Activated naive CD8-positive, alpha-beta T cell treated with anti-CD3 and anti-CD28 coated beads, Interleukin-2, amount 10 ng/mL, durations not matched to agents 7 days and 5 days (primary cell): ENCODE data around the gene KRTAP5-9. TPM values are rescaled to one million over a fixed set of nuclear protein-coding genes. Genes with fewer than 3 reads are reported as not detected.
"Not testable (repeated sequence)": the region's sequence is repeated elsewhere in the genome, so short reads cannot be mapped to it uniquely, and the experiment has no call there.

Source experiments
- ATAC-seq: fragments of 150-1000 bp; cut with Tn5 transposase; one replicate; pipeline ENCODE4 v1.10.0; 2021; ENCODE audit warnings: low read depth, moderate library complexity
- POLR2A ChIA-PET: fragments of 350-600 bp; sonication (Branson Sonifier 250); formaldehyde crosslinking; loops from one replicate; lab custom pipeline; 2021; ENCODE audit warnings: antibody characterized with exemption; lab: Charles Lee
- DNase-seq: peaks from one replicate; pipeline ENCODE4 v3.0.0; 2021
- H3K27ac Mint-ChIP-seq: one replicate; pipeline ENCODE4 v1.8.0; 2022; ENCODE audit warnings: mild to moderate bottlenecking, mixed read lengths
- H3K27me3 Mint-ChIP-seq: one replicate; pipeline ENCODE4 v1.8.0; 2022; ENCODE audit warnings: mild to moderate bottlenecking, moderate library complexity, mixed read lengths
- H3K36me3 Mint-ChIP-seq: one replicate; pipeline ENCODE4 v1.8.0; 2021; ENCODE audit warnings: mild to moderate bottlenecking, mixed read lengths
- H3K4me1 Mint-ChIP-seq: one replicate; pipeline ENCODE4 v1.8.0; 2021; ENCODE audit warnings: mixed read lengths
- H3K4me3 Mint-ChIP-seq: one replicate; pipeline ENCODE4 v1.8.0; 2022; ENCODE audit warnings: mild to moderate bottlenecking, moderate library complexity, mixed read lengths
- H3K9me3 Mint-ChIP-seq: one replicate; pipeline ENCODE4 v1.8.0; 2021; ENCODE audit warnings: mixed read lengths
- total RNA-seq, 2 experiments: library from RNA; stranded (reverse); gene quantifications; one replicate each; pipeline ENCODE4 v1.2.3, GENCODE V29; 2021

Gene KRTAP5-9
- total RNA-seq, 2 experiments from 2014 or later = not detected

GRCh38 chr11:71576688-71577465 is 28.7 kb downstream of the KRTAP5-9 start:
- ATAC-seq, H3K27me3 Mint-ChIP-seq, H3K4me3 Mint-ChIP-seq, POLR2A ChIA-PET, H3K9me3 Mint-ChIP-seq, DNase-seq, H3K27ac Mint-ChIP-seq, H3K4me1 Mint-ChIP-seq, H3K36me3 Mint-ChIP-seq: not testable (repeated sequence)

GRCh38 chr11:71577469-71578004 is 29.3 kb downstream of the KRTAP5-9 start:
- POLR2A ChIA-PET = no interaction called here
- H3K4me3 Mint-ChIP-seq = no peak overlapping the region
- H3K36me3 Mint-ChIP-seq = no peaks in the 10 kb centered on the region
- ATAC-seq (no peak), DNase-seq (no peak)
- no peak overlapping the region for H3K27ac Mint-ChIP-seq
- no peaks in the 10 kb centered on the region for H3K9me3 Mint-ChIP-seq
- H3K27me3 Mint-ChIP-seq = peaks cover 9% of the 10 kb centered on the region
- H3K4me1 Mint-ChIP-seq = peaks cover 3% of the 10 kb centered on the region

GRCh38 chr11:71579513-71579912 is 31.3 kb downstream of the KRTAP5-9 start:
- H3K27ac Mint-ChIP-seq, H3K36me3 Mint-ChIP-seq, DNase-seq, H3K9me3 Mint-ChIP-seq, H3K4me1 Mint-ChIP-seq, H3K4me3 Mint-ChIP-seq, ATAC-seq, POLR2A ChIA-PET: not testable (repeated sequence)
- peaks cover 13% of the 10 kb centered on the region for H3K27me3 Mint-ChIP-seq

- Mint-ChIP-seq H3K27ac (no peak overlapping the region), H3K36me3 (no peaks in the 10 kb centered on the region), H3K4me1 (peaks cover 3% of the 10 kb centered on the region), H3K27me3 (peaks cover 13% of the 10 kb centered on the region), H3K4me3 (no peak overlapping the region), H3K9me3 (no peaks in the 10 kb centered on the region)
- ATAC-seq (no peak), DNase-seq (no peak)
- POLR2A ChIA-PET = no interaction called here
Measured at GRCh38 chr11:71580057-71581003, 32.1 kb downstream of the KRTAP5-9 start.

DNA sequence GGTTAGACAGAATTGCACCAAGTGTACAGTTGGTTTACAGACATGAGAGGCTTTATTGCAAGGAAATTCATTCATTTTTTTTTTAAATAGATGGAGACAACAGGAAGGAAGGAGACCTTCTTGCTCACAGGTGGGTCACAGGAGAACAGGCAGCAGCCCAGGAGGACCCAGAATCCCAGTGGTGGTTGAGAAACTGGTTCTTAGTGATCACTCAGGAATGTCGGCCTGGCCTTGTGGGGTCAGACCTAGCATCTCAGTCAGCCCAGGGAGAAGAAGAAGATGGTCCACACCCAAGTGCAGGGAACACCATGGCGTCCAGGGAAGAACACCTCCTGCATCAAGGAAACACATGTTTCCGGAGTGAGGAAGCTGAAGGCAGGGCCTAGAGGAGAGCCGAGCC is 33.6 kb downstream of the KRTAP5-9 start:
- no peaks in the 10 kb centered on the region for H3K9me3 Mint-ChIP-seq
- ATAC-seq (no peak), DNase-seq (no peak)
- peaks cover 3% of the 10 kb centered on the region for H3K4me1 Mint-ChIP-seq
- POLR2A ChIA-PET = no interaction called here
- no peak overlapping the region for H3K27ac Mint-ChIP-seq
- no peak overlapping the region for H3K4me3 Mint-ChIP-seq
- H3K36me3 Mint-ChIP-seq = no peaks in the 10 kb centered on the region
- peaks cover 13% of the 10 kb centered on the region for H3K27me3 Mint-ChIP-seq

- no peak within 1 kb of the TSS for H3K4me3 Mint-ChIP-seq
- DNase-seq = no peak
- POLR2A ChIA-PET = no interaction called here
- no peak for ATAC-seq
- peaks cover 13% of the 10 kb centered on the region for H3K27me3 Mint-ChIP-seq
- H3K9me3 Mint-ChIP-seq = no peaks in the 10 kb centered on the region
- H3K36me3 Mint-ChIP-seq = no peaks in the 10 kb centered on the region
- H3K27ac Mint-ChIP-seq = no peak within 1 kb of the TSS
- peaks cover 3% of the 10 kb centered on the region for H3K4me1 Mint-ChIP-seq
Measured at GRCh38 chr11:71582309-71582895, 34.2 kb downstream of the KRTAP5-9 start, which contains the start of gene KRTAP5-11. TSS of gene KRTAP5-11 (minus strand) at chr11:71582875. CDS start at chr11:71582837, 38 bp downstream.

DNA sequence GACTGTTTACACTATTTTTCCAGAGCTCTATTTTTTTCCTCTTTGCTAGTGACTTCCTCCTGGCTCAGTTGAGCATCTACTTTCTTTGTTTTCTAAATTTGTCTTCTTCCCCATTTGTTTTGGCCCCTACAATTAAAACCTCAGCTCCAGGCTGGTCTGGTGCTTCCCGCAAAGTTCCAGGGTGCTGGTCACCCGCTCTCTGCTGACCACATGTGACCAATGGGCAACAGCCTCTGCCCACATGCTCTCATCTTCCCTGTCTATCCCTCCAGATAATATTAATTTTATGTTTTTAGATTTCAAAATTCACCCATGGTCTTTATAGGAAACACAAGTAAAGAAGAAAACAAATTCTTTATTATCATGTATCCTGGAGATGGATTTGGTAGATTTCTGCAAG is 34.7 kb downstream of the KRTAP5-9 start:
- ATAC-seq, H3K9me3 Mint-ChIP-seq, H3K4me3 Mint-ChIP-seq, POLR2A ChIA-PET, H3K36me3 Mint-ChIP-seq, DNase-seq, H3K27ac Mint-ChIP-seq, H3K4me1 Mint-ChIP-seq: not testable (repeated sequence)
- H3K27me3 Mint-ChIP-seq = peaks cover 13% of the 10 kb centered on the region

DNA sequence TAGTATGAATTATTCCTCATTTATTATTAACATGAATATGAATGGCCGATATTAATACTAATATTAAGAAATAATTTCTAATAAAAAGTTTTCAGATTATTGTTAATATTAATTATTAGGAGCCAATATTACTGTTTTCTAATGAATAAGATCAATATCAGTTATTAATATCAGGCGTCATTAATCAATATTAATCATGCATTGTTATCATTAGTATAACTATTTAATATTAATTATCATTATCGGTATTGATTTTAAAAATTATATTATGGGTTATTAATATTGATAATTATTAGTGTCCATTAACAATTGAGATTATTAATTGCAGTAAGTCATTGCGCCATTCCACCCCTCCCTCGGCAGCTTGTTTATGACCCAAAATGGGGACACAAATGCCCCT is 37.5 kb downstream of the KRTAP5-9 start:
- DNase-seq, H3K9me3 Mint-ChIP-seq, H3K4me3 Mint-ChIP-seq, ATAC-seq, H3K4me1 Mint-ChIP-seq, POLR2A ChIA-PET, H3K27ac Mint-ChIP-seq, H3K36me3 Mint-ChIP-seq: not testable (repeated sequence)
- peaks cover 13% of the 10 kb centered on the region for H3K27me3 Mint-ChIP-seq

DNA sequence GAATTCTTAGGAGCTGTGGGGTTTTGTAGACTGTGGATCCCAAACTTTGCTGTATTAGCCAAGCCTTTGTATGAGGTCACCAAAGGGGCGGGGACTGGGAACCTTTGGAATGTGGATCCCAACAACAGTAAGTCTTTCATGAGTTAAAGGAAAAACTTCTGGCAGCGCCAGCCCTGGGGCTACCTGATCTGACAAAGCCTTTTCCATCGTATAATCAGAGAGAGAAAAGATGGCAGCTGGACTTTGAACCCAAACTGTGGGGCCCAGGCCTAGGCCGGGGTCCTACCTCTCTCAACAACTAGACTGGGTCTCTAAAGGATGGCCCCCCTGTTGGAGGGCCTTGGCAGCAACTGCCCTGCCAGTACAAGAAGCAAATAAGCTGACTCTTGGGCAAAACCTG is 40.1 kb downstream of the KRTAP5-9 start:
- H3K27me3 Mint-ChIP-seq, POLR2A ChIA-PET, DNase-seq, H3K9me3 Mint-ChIP-seq, H3K4me3 Mint-ChIP-seq, ATAC-seq, H3K36me3 Mint-ChIP-seq, H3K27ac Mint-ChIP-seq, H3K4me1 Mint-ChIP-seq: not testable (repeated sequence)

GRCh38 chr11:71588822-71589545 is 40.8 kb downstream of the KRTAP5-9 start:
- H3K36me3 Mint-ChIP-seq, DNase-seq, H3K4me3 Mint-ChIP-seq, ATAC-seq, H3K9me3 Mint-ChIP-seq, H3K27ac Mint-ChIP-seq, H3K4me1 Mint-ChIP-seq, POLR2A ChIA-PET, H3K27me3 Mint-ChIP-seq: not testable (repeated sequence)

DNA sequence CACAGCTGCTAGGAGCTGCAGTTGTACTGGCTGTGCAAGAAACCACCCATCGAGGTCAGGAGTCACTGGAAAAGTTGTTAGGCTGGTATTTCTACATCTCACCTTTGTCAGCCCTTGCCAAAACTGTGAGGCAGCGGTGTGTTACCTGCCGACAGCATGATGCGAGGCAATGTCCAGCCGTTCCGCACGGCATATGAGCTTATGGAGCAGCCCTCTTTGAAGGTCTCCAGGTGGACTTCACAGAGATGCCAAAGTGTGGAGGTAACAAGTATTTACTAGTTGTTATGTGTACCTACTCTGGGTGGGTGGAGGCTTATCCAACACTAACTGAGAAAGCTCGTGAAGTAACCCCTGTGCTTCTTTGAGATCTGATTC is 41.3 kb downstream of the KRTAP5-9 start:
- POLR2A ChIA-PET, ATAC-seq: not testable (repeated sequence)

More for the DNA sequence above, 41.3 kb downstream of the KRTAP5-9 start:
- H3K9me3 Mint-ChIP-seq, H3K4me1 Mint-ChIP-seq, H3K36me3 Mint-ChIP-seq, DNase-seq, H3K27ac Mint-ChIP-seq, H3K27me3 Mint-ChIP-seq, H3K4me3 Mint-ChIP-seq: not testable (repeated sequence)
